Measurements from ENCODE around the gene RGS3.
A peak's percentile ranks its signal among the peaks of the same experiment; 100 is the strongest.

RGS3 gene

GRCh38 chr9:113465599-113466140 lies 2.1 kb downstream of the RGS3 start:
- no peak for DNase-seq (ENCODE audit: low read depth)

GRCh38 chr9:113467183-113467582 lies 3.7 kb downstream of the RGS3 start:
- no peak for DNase-seq (ENCODE audit: low read depth)

- no peak for DNase-seq (ENCODE audit: low read depth)
Observed at GRCh38 chr9:113468716-113469448, 5.4 kb downstream of the RGS3 start.

- DNase-seq (ENCODE audit: low read depth), result no peak
Observed at GRCh38 chr9:113471143-113471542, 7.6 kb downstream of the RGS3 start.

- no peak for DNase-seq (ENCODE audit: low read depth)
Observed at GRCh38 chr9:113471566-113471965, 8.0 kb downstream of the RGS3 start.

GRCh38 chr9:113472199-113472598 lies 8.7 kb downstream of the RGS3 start:
- DNase-seq (ENCODE audit: low read depth), result no peak

GRCh38 chr9:113474360-113475028 lies 11.0 kb downstream of the RGS3 start:
- no peak for DNase-seq (ENCODE audit: low read depth)

GRCh38 chr9:113475031-113475430 lies 11.5 kb downstream of the RGS3 start:
- no peak for DNase-seq (ENCODE audit: low read depth)

- DNase-seq (ENCODE audit: low read depth), result no peak
Observed at GRCh38 chr9:113475992-113476391, 12.5 kb downstream of the RGS3 start.

GRCh38 chr9:113476511-113476916 lies 13.0 kb downstream of the RGS3 start:
- no peak for DNase-seq (ENCODE audit: low read depth)

GRCh38 chr9:113477058-113477457 lies 13.5 kb downstream of the RGS3 start:
- no peak for DNase-seq (ENCODE audit: low read depth)

- no peak for DNase-seq (ENCODE audit: low read depth)
Observed at GRCh38 chr9:113477661-113478060, 14.1 kb downstream of the RGS3 start.

GRCh38 chr9:113479174-113479621 lies 15.7 kb downstream of the RGS3 start:
- DNase-seq (ENCODE audit: low read depth), result peak; percentile 9

GRCh38 chr9:113480612-113481011 lies 17.1 kb downstream of the RGS3 start:
- no peak for DNase-seq (ENCODE audit: low read depth)

GRCh38 chr9:113481176-113481787 lies 17.8 kb downstream of the RGS3 start:
- no peak for DNase-seq (ENCODE audit: low read depth)

GRCh38 chr9:113482341-113482740 lies 18.8 kb downstream of the RGS3 start:
- DNase-seq (ENCODE audit: low read depth), result no peak

GRCh38 chr9:113482991-113483675 lies 19.6 kb downstream of the RGS3 start:
- no peak for DNase-seq (ENCODE audit: low read depth)

GRCh38 chr9:113483676-113484257 lies 20.2 kb downstream of the RGS3 start:
- no peak for DNase-seq (ENCODE audit: low read depth)

- no peak for DNase-seq (ENCODE audit: low read depth)
Observed at GRCh38 chr9:113484258-113484730, 20.8 kb downstream of the RGS3 start.

GRCh38 chr9:113485761-113486115 lies 22.2 kb downstream of the RGS3 start:
- no peak for DNase-seq (ENCODE audit: low read depth)

GRCh38 chr9:113486327-113486726 lies 22.8 kb downstream of the RGS3 start:
- no peak for DNase-seq (ENCODE audit: low read depth)

GRCh38 chr9:113488071-113488470 lies 24.5 kb downstream of the RGS3 start:
- DNase-seq (ENCODE audit: low read depth), result no peak
